GM19395 (cell line): ENCODE measurements around the gene NKTR.
"Not testable (repeated sequence)": the region's sequence is repeated elsewhere in the genome, so short reads cannot be mapped to it uniquely, and the experiment has no call there.

Experiments
- ATAC-seq: cut with Tn5 transposase; IDR thresholded peaks from one replicate; pipeline ENCODE4 v1.9.1; 2021; ENCODE audit warnings: mild to moderate bottlenecking, moderate library complexity; ENCODE audit not compliant: unreplicated experiment

The NKTR gene

GRCh38 chr3:42600111-42600957, at the start of gene NKTR:
TSS of gene NKTR (plus strand) at chr3:42600686. CDS start at chr3:42601007, 321 bp downstream.
- ATAC-seq: peak; percentile 89

DNA sequence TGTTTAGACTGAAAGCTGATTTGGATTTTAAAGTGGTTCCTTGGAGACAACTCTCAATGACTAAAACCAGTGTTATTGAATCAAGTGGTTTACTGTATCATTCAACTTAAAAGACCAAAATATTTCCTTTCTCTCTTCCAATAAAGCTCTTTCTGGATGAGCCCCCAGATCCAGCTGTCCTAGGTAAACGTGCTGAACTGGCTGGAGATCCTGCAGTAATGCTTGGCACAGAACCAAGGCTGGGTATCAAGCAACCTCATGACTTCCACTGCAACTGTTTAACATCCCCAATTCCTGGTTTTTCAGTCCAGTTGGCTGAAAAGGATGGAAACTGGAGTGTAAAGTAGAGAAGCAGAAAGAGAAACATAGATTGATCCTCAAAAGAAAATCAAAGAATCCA, 47.7 kb upstream of the NKTR start:
- no peak for ATAC-seq

- ATAC-seq: peak; percentile 77
Observed at GRCh38 chr3:42556089-42556632, 44.3 kb upstream of the NKTR start.

- ATAC-seq: not testable (repeated sequence)
Observed at GRCh38 chr3:42556817-42557216, 43.7 kb upstream of the NKTR start.

- no peak for ATAC-seq
Observed at GRCh38 chr3:42557854-42558253, 42.6 kb upstream of the NKTR start.

GRCh38 chr3:42562047-42562907, 38.2 kb upstream of the NKTR start:
- no peak for ATAC-seq

- no peak for ATAC-seq
Observed at GRCh38 chr3:42569593-42570142, 30.8 kb upstream of the NKTR start.

DNA sequence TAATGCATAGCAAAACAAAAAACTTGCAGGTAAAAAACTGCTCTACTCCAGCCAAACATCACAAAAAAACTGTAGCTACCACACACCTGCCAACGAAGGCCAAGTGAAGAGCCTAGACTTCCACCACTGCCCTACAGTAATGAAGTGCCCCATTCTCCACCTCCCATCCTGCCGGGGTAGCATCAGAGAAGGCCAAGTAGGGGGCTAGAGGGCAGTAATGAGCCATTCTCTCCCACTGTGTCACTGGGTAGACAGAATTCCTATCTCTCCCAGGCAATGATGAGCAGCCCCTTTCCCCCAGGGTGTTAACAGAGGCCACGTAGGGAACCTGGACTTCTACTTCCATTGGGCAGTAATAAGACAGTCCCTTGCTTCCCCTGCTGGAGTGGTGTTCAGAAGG, 28.2 kb upstream of the NKTR start:
- no peak for ATAC-seq

DNA sequence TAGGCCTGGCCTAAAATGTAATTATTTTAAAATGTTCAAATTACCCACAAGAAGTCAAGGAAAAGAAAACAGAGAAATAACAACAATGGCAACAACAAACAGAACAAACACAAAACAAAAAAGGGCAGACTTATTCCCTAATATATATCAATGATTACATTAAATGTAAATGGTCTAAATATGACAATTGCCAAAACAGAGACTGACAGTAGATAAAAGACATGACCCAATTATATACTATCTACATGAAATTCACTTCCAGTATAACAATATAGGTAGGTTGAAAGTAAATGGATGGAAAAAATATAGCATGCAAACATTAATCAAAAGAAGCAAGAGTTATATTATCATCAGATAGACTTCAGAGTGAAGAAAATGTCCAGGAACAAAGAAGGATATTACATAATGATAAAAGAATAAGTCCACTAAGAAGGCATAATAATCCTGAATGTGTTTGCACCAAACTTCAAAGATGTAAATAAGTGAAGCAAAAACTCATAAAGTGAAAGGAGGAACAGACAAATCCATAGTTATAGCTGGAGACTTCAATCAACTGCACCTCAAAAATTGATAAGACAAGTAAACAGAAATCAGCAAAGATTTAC, 25.2 kb upstream of the NKTR start:
- no peak for ATAC-seq

- no peak for ATAC-seq
Observed at GRCh38 chr3:42578054-42578453, 22.4 kb upstream of the NKTR start.

DNA sequence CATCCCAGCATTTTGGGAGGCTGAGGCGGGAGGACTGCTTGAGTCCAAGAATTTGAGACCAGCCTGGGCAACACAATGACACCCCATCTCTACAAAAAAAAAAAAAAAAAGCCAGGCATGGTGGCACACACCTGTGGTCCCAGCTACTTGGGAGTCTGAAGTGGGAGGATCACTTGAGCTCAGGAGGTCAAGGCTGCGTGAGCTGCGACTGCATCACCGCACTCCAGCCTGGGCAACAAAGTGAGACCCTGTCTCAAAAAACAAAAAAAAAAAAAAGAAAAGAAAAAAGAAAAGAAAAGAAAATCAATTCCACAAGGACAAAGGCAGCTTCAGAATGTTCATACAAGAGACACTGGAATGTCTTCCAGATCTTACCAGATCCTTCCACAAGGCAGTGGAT, 21.1 kb upstream of the NKTR start:
- ATAC-seq: not testable (repeated sequence)

DNA sequence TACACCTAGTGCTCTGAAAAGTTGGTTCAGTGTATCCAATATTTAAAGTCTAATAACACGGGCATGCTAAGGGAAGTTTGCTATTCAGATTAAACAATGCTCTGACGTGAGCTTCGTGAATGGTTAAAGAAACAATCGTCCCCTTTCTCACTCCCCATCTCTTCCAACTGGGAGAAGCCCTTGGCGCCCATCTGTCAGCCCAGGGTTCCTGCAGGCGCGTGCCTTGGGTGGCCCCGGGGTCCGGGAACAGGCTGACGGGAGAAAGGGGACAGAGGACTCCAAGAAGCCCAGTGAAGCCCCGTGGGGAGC, 19.1 kb upstream of the NKTR start:
- ATAC-seq: no peak

DNA sequence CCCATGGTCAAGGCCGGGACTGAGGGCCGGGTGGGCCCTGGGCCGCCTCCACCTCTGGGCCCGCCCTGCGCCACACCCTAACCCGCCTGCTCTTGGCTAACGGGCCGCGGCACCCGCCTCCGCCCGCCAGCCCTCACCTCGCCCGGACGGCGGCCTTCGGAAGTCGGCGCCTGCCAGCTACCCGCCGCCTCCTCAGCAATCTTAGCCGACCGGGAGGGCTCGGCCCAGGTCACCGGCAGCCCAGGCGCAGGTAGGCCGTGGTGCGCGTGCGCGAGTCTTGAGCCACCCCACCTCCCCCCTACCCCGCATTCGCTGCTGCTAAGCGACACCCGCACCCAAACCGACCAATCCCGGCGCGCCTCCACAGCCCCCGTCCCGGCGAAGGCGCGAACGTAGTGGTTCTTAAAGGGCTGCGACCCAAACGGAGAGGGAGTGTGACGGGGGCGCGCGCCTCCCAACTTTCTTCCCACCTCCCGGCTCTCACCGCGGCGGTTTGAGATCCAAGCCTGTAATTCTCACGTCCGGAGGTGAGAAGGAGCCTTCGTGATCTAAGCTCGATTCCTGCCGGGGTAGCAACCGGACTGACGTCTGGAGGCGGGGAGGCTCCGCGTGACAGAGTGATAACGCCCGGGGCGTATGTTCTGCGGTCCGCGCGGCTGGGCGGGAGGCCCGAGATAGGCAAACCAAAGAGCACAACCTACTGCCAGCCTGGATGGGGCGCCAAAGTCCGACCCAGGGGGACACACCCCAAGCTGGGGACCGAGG, 18.6 kb upstream of the NKTR start, which contains the start of gene SEC22C:
Gene SEC22C (minus strand): TSS at position 259 of the 765 bp plus-strand sequence. CDS start 12,921 bp downstream, outside the sequence.
- ATAC-seq: peak; percentile 94

DNA sequence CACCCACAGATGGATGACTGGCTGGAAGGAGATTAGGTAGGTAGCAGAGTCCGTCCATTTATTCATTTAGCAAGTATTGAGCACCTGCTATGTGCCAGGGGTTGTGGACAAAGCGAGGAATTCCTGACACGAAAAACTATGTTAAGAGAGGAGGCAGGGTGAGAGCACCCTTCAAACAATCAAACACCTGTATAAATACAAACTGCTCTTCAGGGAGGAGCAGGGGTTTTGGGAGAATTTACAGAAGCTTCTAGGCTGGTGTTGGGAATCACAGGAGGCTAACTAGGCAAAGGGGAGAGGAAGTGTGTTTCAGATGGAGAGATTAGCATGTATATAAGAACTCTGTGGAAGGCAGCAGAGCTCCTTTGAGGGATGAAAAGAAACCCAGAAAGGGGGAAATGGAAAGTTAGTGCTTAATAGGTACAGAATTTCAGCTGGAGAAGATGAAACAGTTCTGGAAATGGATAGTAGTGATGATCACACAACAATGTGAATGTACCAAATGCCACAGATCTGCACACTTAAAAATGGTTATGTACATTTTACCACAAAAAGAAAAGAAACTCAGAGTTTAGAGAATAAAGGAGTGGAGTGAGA, 17.9 kb upstream of the NKTR start:
- no peak for ATAC-seq

DNA sequence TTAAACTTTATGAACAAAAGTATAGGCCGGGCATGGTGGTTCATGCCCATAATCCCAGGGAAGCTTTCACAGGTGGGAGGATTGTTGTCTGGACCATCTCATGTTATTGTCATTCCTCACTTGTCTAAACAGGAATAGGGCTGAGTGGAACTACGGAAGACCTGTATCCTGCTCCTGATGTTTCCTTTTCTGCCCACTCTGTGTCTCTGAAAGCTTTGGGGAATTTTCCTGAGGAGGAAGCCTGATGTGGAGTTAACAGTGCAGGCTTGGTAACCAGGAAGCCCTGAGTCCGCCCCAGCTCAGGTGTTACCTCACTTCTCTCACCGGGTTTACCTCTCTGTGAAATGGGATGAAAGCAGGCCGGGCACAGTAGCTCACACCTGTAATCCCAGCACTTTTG, 11.9 kb upstream of the NKTR start:
- ATAC-seq: no peak

GRCh38 chr3:42589382-42590109, 10.9 kb upstream of the NKTR start:
- no peak for ATAC-seq

DNA sequence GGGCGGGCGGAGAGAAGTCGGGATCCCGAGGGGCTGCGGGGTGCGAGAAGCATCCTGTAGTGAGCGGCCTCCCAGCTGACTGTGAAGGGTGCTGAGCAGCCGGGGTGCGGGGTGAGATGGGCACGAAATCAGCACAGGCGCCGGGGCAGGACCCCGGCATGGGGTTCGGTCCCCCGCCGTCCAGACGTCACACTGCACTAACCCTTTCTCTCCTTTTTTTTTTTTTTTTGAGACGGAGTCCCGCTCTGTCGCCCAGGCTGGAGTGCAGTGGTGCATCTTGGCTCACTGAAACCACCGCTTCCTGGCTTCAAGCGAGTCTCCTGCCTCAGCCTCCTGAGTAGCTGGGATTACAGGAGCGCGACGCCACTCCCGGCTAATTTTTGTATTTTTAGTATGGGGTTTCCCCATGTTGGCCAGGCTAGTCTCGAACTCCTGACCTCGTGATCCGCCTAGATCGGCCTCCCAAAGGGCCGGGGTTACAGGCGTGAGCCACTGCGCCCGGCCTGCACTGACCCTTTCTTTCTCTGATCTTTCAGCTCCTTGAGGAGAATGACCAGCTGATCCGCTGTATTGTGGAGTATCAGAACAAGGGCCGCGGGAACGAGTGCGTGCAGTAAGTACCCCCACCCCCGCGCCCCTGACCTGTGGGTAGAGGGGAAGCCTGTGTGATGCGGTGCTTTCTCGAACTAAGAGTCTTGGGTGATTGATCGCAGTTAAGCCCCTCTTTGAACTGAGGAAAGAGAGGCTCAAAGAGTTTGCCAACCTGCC, 9.3 kb upstream of the NKTR start:
- no peak for ATAC-seq

DNA sequence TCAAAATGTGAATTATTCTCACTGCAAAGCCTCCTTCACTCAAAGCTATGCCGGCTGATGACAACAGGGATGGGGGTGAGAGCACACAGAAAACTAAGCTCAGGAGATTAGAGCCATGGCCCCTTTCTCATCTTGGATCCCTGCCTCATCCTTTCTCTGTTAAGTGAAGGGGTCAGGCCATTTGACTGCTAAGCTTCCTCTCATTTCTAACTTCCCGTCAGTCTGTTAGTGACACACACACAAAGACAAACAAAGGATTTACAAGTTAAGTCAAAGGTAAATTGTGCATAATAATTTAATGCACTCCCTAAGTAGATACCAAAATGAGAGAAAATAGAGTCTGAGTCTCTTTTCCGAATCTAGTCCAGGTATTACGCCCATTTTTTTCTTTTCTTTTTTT, 8.7 kb upstream of the NKTR start:
- ATAC-seq: no peak
